Melanocyte of skin (primary cell): ENCODE data around the gene ATP6V1G1. TPM values are rescaled to one million over a fixed set of nuclear protein-coding genes. Genes with fewer than 3 reads are reported as not detected.

Experiments
- small RNA-seq, 2 donors: library from RNA; depleted of rRNA; stranded (forward); fragments of <200 nt; gene quantifications; one replicate each; pipeline ENCODE3, GENCODE V24; 2012
- total RNA-seq, 2 donors: library from RNA; depleted of rRNA; stranded (reverse); fragments of >200 nt; gene quantifications; 2 replicates each; pipeline ENCODE4 v1.2.3, GENCODE V29; 2012

The ATP6V1G1 gene, protein sequence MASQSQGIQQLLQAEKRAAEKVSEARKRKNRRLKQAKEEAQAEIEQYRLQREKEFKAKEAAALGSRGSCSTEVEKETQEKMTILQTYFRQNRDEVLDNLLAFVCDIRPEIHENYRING
- total RNA-seq = 100 to 1,000 TPM; 241 TPM

DNA sequence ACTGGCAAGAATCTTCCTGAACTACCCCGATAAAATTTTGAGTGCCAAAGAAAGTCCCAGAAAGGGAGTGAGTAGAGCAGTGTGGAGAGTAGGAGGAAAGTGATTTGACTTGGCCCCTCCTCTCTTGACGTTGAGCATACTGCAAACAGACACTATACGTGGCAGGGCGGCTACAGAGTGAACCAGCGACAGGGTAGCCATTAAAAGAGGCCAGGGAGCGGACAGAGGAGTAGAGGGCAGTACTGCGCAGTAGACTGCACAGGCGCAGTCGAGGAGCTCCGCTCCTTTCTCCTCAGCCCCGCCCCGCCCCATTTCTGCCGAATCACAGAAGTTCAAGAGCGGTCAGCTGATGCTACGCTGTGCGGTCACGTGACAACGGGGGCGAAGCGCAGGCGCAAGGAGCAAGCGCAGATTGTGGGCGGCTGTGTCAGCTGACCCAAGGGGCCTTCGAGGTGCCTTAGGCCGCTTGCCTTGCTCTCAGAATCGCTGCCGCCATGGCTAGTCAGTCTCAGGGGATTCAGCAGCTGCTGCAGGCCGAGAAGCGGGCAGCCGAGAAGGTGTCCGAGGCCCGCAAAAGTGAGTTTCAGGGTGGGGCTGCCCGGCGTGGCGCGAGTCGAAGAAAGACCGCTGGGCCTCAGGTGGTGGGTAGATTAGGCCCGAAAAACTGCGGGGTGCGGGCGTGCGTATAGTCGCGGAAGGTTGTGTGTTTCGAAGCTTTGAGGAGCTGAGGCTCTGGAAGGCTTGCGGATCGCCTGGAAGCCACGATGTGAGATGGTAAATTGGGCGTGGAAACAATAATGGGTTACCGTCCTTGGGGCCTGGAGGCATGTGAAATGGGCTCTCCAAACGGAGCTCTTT lies at the start of gene ATP6V1G1:
TSS of gene ATP6V1G1 (plus strand) at position 425 of the 858 bp plus-strand sequence. CDS start at position 495, 70 bp downstream.

Small RNA genes within 50 kb of the gene (small RNA-seq; reads per million reads assigned to genes)
- gene RF00019 = 0 reads per million in 2 donors

Other genes starting within 250 kb of the ATP6V1G1 start
- 10 to 100 TPM in 1 of 2 donors, 1 to 10 TPM in 1; 9.3 to 11.7 TPM for gene AKNA, start 199.8 kb upstream of the ATP6V1G1 start, total RNA-seq
- gene WHRN, start 82.3 kb upstream of the ATP6V1G1 start, total RNA-seq = 10 to 100 TPM; 14.0 to 15.8 TPM
- gene TMEM268, start 23.5 kb downstream of the ATP6V1G1 start, total RNA-seq = 10 to 100 TPM; 27.2 to 27.6 TPM
- gene TEX53, start 70.0 kb downstream of the ATP6V1G1 start, total RNA-seq = not detected
- gene TEX48, start 94.4 kb downstream of the ATP6V1G1 start, total RNA-seq = not detected
- gene TNFSF15, start 218.3 kb downstream of the ATP6V1G1 start, total RNA-seq = under 1 TPM in 1 of 2 donors, not detected in 1; under 0.01 TPM